ACHN (cell line): Measurements from ENCODE around the gene MS4A4A.

Experiments used
- DNase-seq: peaks from one replicate; pipeline ENCODE4 v3.0.0-alpha.2; 2015
- in situ Hi-C: cut with HindIII; loops from 2 replicates; pipeline ENCODE4 v1.10.0; 2017; ENCODE audit warnings: low sequenced_read_pairs, low pct_ligation_motif_present, low pct_unique_long_range_greater_than_20kb

MS4A4A gene

DNA sequence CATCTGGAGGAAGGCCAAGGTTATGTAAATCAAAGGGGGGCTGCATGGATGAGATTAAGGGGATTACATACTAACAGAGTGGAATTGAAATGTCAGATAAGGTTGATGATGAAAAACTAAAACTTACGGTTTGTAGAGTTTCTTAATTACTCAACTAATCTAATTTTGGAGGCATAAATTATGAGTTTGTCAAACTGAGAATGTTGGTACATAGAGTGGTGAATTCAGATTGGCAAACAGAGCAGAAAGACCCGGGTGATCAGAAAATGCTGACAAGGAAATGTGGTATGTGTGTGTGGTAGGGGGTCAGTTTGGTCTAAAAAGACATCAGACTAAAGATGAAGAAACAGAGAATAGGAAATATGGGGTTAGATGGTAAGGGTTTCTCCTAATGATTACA is 57.6 kb downstream of the MS4A4A start:
- no peak for DNase-seq
- in situ Hi-C loops = no loop called here

DNA sequence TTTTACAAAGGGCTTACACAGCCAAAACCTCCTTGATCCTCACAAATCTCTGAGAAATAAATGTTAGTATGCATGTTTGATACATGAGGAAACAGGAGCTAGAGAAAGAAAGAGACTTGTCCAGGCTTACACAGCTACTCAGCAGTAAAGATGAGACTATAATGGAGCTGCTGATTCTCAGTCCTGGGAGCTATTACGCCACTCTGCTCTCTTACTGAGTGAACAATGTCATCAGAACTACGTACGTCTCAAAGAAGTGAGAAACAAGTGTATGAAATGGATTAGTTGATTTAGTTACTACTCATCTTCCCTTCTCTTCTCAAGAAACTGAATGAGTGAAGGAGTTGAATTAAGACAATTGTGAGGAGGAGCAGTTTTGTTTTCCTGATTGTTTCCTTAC is 58.9 kb downstream of the MS4A4A start:
- no peak for DNase-seq
- in situ Hi-C loops = no loop called here

DNA sequence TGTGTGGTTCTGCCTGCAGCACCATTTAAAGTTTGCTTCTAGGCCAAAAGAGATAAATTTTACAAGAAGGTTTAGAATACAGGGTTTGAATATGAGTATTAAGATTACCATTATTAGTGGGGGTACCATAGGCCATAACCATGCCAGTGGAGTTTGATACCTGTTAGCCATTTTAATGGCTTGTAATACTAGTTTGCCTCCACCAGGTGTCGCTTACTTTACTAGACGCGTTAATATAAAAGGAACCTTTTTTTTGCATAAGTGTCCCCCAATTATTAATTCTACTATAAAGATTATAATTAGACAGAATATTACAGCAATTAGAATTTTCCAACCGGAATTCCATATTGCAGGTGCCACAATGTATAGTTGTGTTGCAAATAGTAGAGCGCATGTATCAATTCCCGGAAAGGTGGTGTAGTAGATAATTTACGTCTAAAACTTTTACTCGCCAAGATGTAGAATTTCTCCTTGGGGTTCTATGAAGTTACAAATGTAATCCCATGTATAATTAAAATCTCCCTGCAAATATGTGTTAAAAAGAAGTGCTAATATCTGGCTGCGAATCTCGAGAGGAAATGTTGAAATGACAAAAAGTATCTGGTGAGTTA is 62.7 kb downstream of the MS4A4A start:
- in situ Hi-C loops = no loop called here
- peak; percentile 32 for DNase-seq

DNA sequence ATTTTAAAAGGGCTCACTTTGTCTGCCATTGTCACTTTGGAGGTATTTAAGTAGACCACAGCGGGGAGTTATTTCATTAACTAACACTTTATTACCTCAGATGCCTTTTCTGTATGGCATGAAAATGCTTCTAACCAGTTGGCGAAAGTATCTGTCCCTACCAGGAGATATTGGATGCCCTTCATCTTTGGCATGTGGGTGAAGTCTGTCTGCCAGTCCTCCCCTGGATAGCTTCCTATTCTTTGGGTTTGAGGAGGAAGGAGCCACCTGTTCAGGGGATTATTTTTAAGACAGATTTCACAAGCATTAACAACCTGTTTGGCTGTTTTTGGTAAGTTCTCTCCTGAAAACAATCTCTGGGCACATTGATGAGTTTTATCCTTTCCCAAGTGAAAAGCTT is 63.7 kb downstream of the MS4A4A start:
- in situ Hi-C loops = no loop called here
- no peak for DNase-seq

DNA sequence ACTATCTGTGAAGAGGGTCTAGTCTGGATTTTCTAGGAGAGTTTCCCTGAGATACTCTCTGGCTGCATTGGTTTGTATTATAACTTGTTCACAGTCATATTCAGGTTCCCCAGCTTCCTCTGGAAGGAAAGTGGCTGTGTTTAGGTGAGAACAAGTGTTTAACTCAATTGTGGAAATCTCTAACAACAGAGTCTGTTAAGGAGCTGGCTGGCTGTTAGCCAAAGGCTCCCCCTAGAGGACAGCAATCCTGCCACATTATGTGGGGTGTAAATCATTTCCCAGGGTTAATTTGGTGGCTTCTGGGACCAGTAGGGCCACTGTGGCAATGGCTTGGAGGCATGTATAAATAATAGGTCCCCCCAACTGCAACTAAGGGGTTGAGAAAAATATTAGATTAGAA is 65.0 kb downstream of the MS4A4A start:
- peak; percentile 17 for DNase-seq
- in situ Hi-C loops = no loop called here

DNA sequence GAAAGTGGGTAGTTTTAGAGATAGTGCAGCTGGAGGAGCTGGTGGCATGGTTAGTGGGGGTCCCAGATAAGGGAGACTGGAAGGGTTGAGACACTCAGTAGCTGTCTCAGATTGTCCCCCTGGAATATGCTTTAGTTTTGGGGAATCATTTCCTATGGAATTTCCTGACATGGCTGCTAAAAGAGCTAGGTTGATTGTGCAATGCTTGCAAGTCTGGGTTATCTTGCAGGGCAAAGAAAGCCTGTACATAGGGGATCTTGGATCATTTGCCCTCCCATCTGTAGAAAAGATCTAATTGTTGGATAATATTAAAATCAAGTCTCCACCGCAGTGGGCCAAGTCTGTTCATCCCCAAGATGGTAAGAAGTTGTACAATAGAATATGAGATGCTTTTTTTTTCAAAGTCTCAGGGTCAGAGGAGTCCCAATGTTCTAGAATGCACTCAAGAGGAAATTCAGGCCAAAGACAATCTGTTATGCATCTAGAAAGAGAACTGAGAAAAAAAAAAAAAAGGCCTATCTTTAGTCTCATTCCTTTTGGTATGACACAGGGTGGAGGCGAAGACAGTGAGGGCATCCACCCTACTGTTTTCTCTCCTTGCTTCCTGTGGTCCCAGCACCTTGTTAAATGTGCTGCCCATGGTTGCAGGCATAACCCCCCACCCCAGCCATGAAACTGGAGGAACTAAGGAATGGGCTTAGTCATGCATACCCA is 66.8 kb downstream of the MS4A4A start:
- in situ Hi-C loops = no loop called here
- no peak for DNase-seq

DNA sequence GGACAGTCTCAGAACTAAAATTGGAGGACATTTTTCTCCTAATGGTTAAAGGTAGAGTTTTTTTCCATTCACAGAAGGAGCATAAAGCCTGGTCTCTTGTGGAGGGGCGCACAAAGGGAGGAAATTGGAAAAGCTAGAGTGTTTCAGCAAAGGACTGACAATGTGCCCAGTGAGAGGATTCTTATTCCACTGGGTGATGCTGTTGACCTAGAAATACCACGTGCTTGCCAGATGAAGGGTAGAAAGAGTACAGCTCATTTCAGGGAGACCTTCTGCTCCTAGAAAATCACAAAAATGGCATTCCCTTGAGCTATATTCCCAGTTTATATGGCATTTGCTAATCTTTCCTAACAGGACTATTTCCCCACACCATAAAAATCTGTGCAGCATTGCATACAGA is 67.7 kb downstream of the MS4A4A start:
- in situ Hi-C loops = no loop called here
- DNase-seq = no peak

GRCh38 chr11:60349990-60350389 is 69.5 kb downstream of the MS4A4A start:
- DNase-seq = no peak
- in situ Hi-C loops = no loop called here

- in situ Hi-C loops = no loop called here
- no peak for DNase-seq
These were observed 77.3 kb downstream of the MS4A4A start for GRCh38 chr11:60357771-60358170.
